ENCODE data around the gene PLEKHA4.

DNA sequence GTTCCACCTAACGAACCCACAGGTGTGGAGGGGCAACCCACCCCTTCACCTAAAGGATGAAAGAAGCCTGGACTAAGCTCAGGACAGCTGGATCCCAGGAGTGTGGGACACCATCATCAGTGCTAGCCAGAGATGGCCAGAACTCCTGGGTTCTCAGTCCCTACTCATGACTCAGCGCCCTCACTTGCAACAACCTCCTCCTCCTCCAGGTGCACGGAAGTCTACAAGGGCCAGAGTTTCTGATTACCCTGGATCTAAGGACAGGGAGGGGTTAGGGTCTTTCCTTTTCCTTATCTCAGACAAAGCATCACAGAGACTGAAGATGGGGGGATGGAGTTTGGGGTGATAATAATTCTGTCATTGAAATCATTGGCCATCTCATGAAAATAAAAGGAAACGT lies 22.1 kb upstream of the PLEKHA4 start:
- no peak for TF ChIP-seq PAX5 (IDR thresholded peaks at IDR 0.05; ENCODE audit: insufficient read depth, low read length, severe bottlenecking)
- TF ChIP-seq POLR2A (IDR thresholded peaks at IDR 0.05; ENCODE audit: low read depth, low read length): no peak
- no peak for TF ChIP-seq TAF1 (IDR thresholded peaks at IDR 0.05; ENCODE audit: low read depth, low read length)
- TF ChIP-seq POLR2AphosphoS5 (IDR thresholded peaks at IDR 0.05; ENCODE audit: low read depth, low read length): no peak
- no peak for TF ChIP-seq SPI1 (IDR thresholded peaks at IDR 0.05; ENCODE audit: low read depth, low read length)
